ENCODE data around the gene GNA12. TPM values are rescaled to one million over a fixed set of nuclear protein-coding genes. Genes with fewer than 3 reads are reported as not detected.

The GNA12 gene
- total and polyA plus RNA-seq, 9 of the 15 experiments (the other 6 are each of a cell fraction or from before 2014, with no cell fraction given): 0.65 to 32.7 (median 9.6) TPM

DNA sequence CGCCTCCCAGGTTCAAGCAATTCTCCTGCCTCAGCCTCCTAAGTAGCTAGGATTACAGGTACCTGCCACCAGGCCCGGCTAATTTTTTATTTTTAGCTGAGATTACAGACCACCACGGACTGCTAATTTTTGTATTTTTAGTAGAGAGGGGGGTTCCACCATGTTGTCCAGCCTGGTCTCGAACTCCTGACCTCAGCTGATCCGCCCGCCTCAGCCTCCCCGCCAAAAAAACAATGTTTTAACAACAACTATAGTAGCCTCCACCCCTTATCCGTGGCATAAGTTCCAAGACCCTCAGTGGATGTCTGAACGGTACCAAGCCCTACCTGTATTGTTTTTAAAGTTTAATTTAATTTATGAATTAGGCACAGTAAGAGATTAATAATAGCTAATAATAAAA lies 48.2 kb downstream of the GNA12 start (continued):
- no peak for TF ChIP-seq PURB (CRISPR knock-in tag; IDR thresholded peaks at IDR 0.05; ENCODE audit: low read depth)
- TF ChIP-seq, protein P1, sequence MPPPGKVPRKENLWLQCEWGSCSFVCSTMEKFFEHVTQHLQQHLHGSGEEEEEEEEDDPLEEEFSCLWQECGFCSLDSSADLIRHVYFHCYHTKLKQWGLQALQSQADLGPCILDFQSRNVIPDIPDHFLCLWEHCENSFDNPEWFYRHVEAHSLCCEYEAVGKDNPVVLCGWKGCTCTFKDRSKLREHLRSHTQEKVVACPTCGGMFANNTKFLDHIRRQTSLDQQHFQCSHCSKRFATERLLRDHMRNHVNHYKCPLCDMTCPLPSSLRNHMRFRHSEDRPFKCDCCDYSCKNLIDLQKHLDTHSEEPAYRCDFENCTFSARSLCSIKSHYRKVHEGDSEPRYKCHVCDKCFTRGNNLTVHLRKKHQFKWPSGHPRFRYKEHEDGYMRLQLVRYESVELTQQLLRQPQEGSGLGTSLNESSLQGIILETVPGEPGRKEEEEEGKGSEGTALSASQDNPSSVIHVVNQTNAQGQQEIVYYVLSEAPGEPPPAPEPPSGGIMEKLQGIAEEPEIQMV (tag; conservative IDR thresholded peaks at IDR 0.05; ENCODE audit: low read depth): no peak
- no peak for TF ChIP-seq ELF2 (CRISPR knock-in tag; IDR thresholded peaks at IDR 0.05)
- no peak for TF ChIP-seq FOSL1 (tag; conservative IDR thresholded peaks at IDR 0.05)
- TF ChIP-seq NRF1 (conservative IDR thresholded peaks at IDR 0.05 in 1 of 2, IDR thresholded peaks at IDR 0.05 in 1 of 2): no peak

DNA sequence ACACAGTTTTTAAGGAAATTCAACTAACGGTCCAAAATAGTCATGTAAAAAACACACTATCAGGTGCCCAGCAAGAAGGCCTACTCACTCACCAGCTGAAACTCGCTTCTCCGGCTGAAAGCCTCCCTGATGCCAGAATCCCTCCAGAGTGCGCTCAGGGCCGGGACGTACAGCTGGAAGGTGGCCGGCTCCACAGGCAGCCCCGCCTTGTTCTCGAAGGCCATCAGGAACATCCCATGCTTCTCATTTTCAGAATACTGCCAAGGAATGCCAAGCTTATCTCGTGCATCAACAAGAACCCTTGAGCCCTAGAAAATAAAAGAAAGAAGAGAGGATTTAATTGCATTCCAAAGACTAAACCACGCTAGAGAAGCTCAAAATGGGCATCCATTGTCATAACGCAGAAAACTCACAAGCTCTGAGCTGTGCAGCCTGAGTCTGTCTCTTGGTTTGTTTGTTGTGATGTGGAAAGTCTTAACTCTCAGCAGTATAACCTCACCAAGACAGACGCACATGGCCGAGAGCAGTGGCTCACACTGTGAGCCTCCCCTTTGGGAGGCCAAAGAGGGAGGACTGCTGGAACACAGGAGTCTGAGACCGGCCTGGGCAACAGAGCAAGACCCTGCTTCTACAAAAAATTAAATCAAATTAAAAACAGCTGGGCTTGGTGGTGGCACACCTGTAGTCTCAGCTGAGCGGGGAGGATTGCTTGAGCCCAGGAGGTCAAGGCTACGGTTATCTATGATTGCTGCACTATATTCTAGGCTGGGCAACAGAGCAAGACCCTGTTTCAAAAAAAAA lies 49.1 kb downstream of the GNA12 start:
- no peak for DNase-seq (ENCODE audit: extremely low read depth in 1 of 4, low spot score in 3 of 4)
- in situ Hi-C loops (cut with MboI): no loop called here
- 87% methylated on average over 17 of the region's 17 CpGs for WGBS (ENCODE audit: insufficient coverage, low coverage, missing lambda C conversion rate)
- TF ChIP-seq, protein P2, sequence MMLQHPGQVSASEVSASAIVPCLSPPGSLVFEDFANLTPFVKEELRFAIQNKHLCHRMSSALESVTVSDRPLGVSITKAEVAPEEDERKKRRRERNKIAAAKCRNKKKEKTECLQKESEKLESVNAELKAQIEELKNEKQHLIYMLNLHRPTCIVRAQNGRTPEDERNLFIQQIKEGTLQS (IDR thresholded peaks at IDR 0.05): no peak
- TF ChIP-seq, protein P2 (CRISPR knock-in tag; conservative IDR thresholded peaks at IDR 0.05): no peak
- TF ChIP-seq, protein P3, sequence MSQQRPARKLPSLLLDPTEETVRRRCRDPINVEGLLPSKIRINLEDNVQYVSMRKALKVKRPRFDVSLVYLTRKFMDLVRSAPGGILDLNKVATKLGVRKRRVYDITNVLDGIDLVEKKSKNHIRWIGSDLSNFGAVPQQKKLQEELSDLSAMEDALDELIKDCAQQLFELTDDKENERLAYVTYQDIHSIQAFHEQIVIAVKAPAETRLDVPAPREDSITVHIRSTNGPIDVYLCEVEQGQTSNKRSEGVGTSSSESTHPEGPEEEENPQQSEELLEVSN (IDR thresholded peaks at IDR 0.05; ENCODE audit: borderline replicate concordance in 1 of 2, extremely low read depth in 1 of 2, insufficient read depth in 1 of 2, insufficient read length in 1 of 2, low read depth in 1 of 2, low read length in 1 of 2, poor library complexity in 1 of 2, severe bottlenecking in 1 of 2): no peak
- TF ChIP-seq ZNF121 (CRISPR knock-in tag; conservative IDR thresholded peaks at IDR 0.05): peak; percentile 67
- peaks cover 0 to 4% of the 10 kb centered on the region in 2 experiments; a peak in 2 of 5 replicates for H3K4me1 ChIP-seq (replicated peaks in 1 of 2; ENCODE audit: control insufficient read depth in 2 of 2, insufficient read depth in 2 of 2, low read length in 2 of 2)
- H3K36me3 ChIP-seq (ENCODE audit: control insufficient read depth, insufficient read depth, low read length): peaks cover 30% of the 10 kb centered on the region; the same call in 2 of the 3 replicates
- H4K20me1 ChIP-seq (replicated peaks; ENCODE audit: control insufficient read depth, insufficient read depth, low read length): 0 out of 2 replicates have a peak, but pooled peaks cover 2% of the 10 kb centered on the region
- BruUV-seq (replicated peaks): no TSS peak
- H2AFZ ChIP-seq (ENCODE audit: low read depth, low read length): no peak overlapping the region
- POLR2A ChIA-PET: interaction anchor here (0.8 to 1.1 kb wide), 5 partner anchors 10 to 38 kb away, joined by 3 to 5 read pairs (median 3); no protein-coding TSS in a partner anchor
- no peaks in the 10 kb centered on the region for H3K9me1 ChIP-seq (ENCODE audit: control insufficient read depth, insufficient read depth, low read length)
- intact Hi-C loops (cut with micrococcal nuclease): no loop called here
- no peaks in the 10 kb centered on the region for H3K9me3 ChIP-seq (replicated peaks; ENCODE audit: control insufficient read depth, insufficient read depth, low read depth, low read length)
- no peak overlapping the region for H3K27ac ChIP-seq (ENCODE audit: extremely low read depth, low read depth, low read length)
- H3K79me2 ChIP-seq (ENCODE audit: control insufficient read depth, insufficient read depth, low read length): peaks cover 13% of the 10 kb centered on the region; the same call in 2 of the 3 replicates
- CTCF ChIA-PET (ENCODE audit: low intra/inter-chr PET ratio): no interaction called here
- FAIRE-seq: no peak
- ATAC-seq: no peak
- no peak overlapping the region for H3K9ac ChIP-seq (ENCODE audit: insufficient read depth in 1 of 2, low read depth in 2 of 2, low read length in 2 of 2)
- no peak overlapping the region for H3K4me2 ChIP-seq (ENCODE audit: insufficient read depth, low read length)
- no peak overlapping the region for H3K4me3 ChIP-seq
- no peaks in the 10 kb centered on the region for H3K27me3 ChIP-seq (ENCODE audit: control insufficient read depth in 2 of 2, insufficient read depth in 2 of 2, low read length in 2 of 2)

Measured in K562 (cell line).